NCI-H2107 (cell line): Measurements from ENCODE around the gene TNP1.

Experiments used
- DNase-seq: peaks from one replicate; lab custom pipeline; 2025; lab: John Stamatoyannopoulos, UW

The TNP1 gene

GRCh38 chr2:216859944-216860343 lies at the start of gene TNP1:
Gene TNP1, minus strand, starts transcription at chr2:216860064. Its CDS starts 30 bp downstream, at chr2:216860034.
- no peak for DNase-seq

DNA sequence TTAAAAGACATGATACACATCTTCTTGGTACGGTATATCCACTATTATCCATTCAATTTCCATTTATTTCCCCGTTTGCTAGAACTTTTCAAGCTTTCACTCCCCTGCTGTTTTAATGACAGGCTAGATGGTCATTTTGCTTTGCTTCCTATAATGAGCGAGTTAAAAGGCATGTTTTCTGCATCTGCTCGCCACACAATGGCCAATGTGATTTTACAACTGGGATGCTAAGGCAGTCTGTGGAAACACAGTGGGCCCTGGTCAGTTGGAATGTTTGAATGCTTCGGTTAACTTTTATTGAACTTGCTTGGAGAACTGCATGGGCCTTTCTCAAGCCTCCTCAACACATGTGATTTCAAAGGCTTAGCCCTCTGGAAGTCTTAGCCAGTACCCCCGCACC lies 48.4 kb upstream of the TNP1 start:
- DNase-seq, result no peak

- no peak for DNase-seq
These were observed 45.9 kb upstream of the TNP1 start for GRCh38 chr2:216905649-216906329.

- DNase-seq, result no peak
These were observed 45.1 kb upstream of the TNP1 start for GRCh38 chr2:216904974-216905373.

GRCh38 chr2:216904554-216904953 lies 44.7 kb upstream of the TNP1 start:
- DNase-seq, result no peak

GRCh38 chr2:216903470-216903869 lies 43.6 kb upstream of the TNP1 start:
- no peak for DNase-seq

DNA sequence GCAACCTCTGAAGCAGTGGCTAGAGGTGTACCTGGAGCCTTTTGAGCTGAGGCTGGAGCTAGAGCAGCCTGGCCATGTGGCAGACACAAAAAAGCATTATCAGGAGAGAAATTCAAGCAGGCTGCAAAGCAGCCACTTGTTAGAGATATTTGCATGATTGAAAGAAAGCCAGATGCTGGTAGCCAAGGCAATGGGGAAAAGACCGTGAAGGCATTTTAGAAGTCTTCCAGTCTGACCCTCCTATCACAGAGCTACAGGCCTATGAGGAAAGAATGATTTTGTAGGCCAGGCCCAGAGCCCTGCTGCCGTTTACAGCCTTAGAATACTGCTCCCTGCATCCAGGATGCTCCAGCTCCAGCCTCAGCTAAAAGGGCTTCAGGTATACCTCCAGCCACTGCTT lies 41.4 kb upstream of the TNP1 start:
- DNase-seq, result no peak

GRCh38 chr2:216900406-216900805 lies 40.5 kb upstream of the TNP1 start:
- DNase-seq, result no peak

- no peak for DNase-seq
These were observed 37.8 kb upstream of the TNP1 start for GRCh38 chr2:216897561-216898203.

- DNase-seq, result no peak
These were observed 30.3 kb upstream of the TNP1 start for GRCh38 chr2:216890138-216890537.

- no peak for DNase-seq
These were observed 29.2 kb upstream of the TNP1 start for GRCh38 chr2:216888887-216889622.

DNA sequence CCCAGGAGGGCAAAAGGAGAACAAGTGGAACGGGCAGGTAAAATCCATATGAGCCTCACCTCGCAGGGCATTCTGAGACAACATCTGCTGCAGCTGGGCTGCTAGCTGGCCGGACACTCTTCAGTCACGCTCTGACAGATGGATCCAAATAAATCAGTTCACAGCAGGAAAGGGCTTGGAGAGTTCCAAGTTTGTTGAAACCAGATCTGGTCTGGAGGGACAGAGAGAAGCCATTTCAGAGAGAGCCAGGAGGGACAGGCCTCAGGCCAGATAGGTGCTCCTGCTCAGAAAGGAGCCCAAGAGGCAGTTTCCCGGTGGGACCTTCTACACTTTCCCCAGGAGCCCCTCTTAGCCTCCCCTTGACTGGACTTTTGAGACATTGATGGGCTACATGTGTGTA lies 28.2 kb upstream of the TNP1 start:
- DNase-seq, result no peak

DNA sequence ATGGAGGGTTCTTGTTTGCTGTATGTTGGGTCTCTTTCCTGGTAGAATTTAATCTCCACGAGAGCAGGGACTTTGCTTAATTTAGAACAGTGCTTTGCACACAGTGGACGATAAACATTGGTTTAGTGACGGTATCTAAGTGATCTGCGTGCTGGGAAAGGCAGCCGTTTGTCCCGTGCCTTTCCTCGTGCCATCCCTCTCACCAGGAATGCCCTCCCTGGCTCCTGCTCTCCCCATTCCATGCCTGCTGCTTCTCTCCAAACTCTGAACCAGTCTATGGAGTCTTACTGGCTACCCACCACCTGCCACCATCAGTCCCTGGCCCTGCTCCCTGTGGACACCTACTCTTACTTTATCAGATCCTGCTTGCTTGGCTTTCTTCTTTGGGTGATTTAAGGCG lies 27.3 kb upstream of the TNP1 start:
- DNase-seq, result no peak

DNA sequence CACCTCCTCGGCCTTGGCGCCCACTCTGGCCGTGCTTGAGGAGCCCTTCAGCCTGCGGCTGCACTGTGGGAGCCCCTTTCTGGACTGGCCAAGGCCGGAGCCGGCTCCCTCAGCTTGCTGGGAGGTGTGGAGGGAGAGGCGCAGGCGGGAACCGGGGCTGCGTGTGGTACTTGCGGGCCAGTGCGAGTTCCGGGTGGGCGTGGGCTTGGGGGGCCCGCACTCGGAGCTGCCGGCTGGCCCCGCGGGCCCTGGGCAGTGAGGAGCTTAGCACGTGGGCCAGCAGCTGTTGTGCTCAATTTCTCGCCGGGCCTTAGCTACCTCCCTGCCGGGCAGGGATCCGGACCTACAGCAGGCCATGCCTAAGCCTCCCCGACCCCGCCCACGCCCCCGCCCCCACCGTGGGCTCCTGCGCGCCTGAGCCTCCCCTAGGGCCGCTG lies 25.3 kb upstream of the TNP1 start:
- DNase-seq, result no peak

DNA sequence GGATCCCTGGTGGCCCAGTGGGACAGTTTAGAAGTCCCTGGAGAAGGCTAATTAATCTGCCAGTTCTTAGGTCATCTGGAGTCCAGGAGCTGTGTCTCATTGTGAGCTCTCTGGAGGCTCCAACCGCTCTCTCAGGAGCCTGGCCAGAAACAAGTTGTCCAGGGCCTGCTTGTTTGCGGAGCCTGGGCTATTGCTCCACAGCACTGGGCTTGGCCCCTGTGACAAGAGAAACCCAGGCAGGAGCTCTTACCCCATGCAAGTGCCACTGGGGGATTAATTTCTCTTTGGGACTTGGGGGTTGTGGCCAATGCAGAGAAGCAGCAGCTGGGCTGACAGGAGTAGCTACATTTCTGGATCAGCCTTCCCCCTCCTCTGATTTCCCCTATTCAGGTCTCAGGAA lies 24.5 kb upstream of the TNP1 start:
- no peak for DNase-seq

- no peak for DNase-seq
These were observed 23.0 kb upstream of the TNP1 start for GRCh38 chr2:216882876-216883275.

DNA sequence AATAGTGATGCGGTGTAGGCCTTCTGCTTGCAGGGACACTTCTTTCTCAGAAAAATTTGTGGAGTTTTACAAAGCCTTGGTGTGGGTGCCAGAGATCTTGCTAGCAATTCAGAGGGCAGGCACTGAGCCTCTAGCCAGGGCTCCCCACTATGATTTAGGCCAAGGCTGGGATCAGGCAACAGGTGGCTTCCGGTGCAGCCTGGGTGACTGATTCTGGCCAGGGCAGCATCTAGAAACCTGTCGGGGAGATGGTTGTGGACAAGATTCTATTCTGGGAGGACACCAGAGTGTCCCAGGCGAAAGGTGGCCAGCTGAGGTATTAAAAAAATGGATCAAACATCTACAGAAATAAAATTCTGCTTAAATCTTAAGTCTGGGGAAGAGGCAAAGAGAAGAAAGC lies 21.5 kb upstream of the TNP1 start:
- DNase-seq, result no peak

GRCh38 chr2:216880509-216881184 lies 20.8 kb upstream of the TNP1 start:
- no peak for DNase-seq

DNA sequence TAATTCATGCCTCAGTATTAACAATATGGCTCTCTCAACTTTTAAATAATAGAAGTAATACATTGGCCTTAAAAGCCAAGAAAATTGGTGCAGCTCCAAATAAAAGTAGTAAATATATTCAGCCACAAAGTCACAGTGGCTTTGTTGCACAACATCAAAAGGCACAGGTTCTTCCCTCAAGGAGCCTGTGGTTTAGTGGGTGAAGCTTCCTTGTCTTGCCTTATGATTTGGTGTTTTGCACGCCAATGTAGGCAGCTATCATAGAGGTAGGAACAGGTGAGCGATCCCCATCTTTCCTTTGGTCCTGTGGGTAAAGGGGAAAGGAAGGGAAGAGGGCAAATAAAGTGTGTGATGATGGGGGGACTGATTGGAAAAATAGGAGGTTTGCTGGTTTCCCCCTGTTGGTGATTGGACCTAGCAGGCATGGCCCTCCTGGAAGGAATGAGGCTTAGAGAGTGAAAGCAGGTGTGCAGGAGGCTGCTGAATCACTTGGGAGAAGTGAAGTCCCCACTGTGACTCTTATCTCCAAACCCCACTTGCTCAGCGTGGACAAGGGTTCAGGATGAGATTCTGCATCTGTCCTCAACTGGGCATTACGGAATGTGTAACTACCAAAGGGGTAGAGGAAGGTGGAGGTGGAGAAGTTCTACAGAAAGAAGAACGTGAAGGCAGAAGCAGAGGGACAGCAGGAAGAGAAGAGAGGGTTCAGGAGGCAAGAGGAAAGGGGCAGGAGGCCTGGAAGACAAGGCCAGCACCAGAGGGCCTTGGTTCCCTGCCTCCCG lies 20.1 kb upstream of the TNP1 start:
- DNase-seq, result no peak

GRCh38 chr2:216878072-216878471 lies 18.2 kb upstream of the TNP1 start:
- no peak for DNase-seq

GRCh38 chr2:216877085-216877484 lies 17.2 kb upstream of the TNP1 start:
- DNase-seq, result no peak

DNA sequence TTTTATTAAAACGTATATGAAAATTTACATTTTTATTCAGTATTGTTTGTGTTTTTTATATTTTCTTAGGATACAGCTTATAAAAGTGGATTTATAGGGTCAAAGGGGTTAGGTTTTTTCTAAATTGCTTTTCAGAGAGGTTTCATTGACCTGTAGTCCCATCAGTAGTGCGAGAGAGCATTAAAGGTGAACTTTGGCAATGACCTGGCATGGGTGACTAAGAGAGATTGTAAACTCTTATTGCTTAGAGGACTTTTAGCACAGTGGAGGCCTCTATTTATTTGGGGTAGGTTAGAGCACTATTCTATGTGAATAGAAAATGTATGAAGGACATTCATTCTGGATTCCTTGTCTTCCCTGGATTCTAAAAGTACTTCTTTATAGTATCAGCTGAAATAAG lies 16.0 kb upstream of the TNP1 start:
- DNase-seq, result no peak
